ENCODE results near the gene LHX4.

DNA sequence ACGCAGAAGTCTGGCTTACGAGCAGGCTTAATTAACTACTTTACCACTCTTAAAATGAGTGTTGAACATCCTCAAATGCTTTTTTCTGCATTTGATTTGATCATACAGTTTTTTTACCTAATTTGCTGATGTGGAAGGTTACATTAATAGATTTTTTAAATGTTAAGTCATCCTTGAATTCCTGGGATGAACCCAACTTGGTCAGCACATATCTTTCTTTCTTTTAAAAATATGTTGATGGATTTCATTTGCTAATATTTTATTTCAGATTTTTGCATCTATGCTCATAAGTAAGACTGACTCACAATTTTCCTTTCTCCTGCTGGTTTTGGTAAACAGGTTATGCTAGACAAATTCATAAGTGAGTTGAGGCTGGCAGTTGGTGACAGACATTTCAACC, 82.9 kb downstream of the LHX4 start:
- no peak for TF ChIP-seq MAX (IDR thresholded peaks at IDR 0.05)
- TF ChIP-seq POLR2A (IDR thresholded peaks at IDR 0.05; ENCODE audit: control extremely low read depth in 1 of 2, low read depth in 2 of 2, low read length in 2 of 2): no peak
- no peak for TF ChIP-seq CTCF (IDR thresholded peaks at IDR 0.05; ENCODE audit: control extremely low read depth in 1 of 3, insufficient read depth in 1 of 3, low read depth in 1 of 3, low read length in 3 of 3)
- no peak for TF ChIP-seq CREB1 (IDR thresholded peaks at IDR 0.05)
- TF ChIP-seq MAFK (IDR thresholded peaks at IDR 0.05; ENCODE audit: low read depth, low read length): no peak
- no peak for TF ChIP-seq ZNF274 (IDR thresholded peaks at IDR 0.05; ENCODE audit: borderline replicate concordance, extremely low read depth, low read length)
- TF ChIP-seq EZH2 (IDR thresholded peaks at IDR 0.05; ENCODE audit: low read depth, low read length, severe bottlenecking): no peak
- TF ChIP-seq POLR2AphosphoS5 (IDR thresholded peaks at IDR 0.05; ENCODE audit: low read depth, low read length): no peak
- no peak for TF ChIP-seq EP300 (IDR thresholded peaks at IDR 0.05; ENCODE audit: borderline replicate concordance in 1 of 2, low read depth in 2 of 2, low read length in 2 of 2)
- TF ChIP-seq JUN (IDR thresholded peaks at IDR 0.05; ENCODE audit: low read depth, low read length): no peak
- TF ChIP-seq RAD21 (IDR thresholded peaks at IDR 0.05 in 1 of 2, conservative IDR thresholded peaks at IDR 0.05 in 1 of 2; ENCODE audit: low read depth in 2 of 2, low read length in 2 of 2): no peak
- no peak for TF ChIP-seq SIN3A (conservative IDR thresholded peaks at IDR 0.05 in 1 of 2, IDR thresholded peaks at IDR 0.05 in 1 of 2; ENCODE audit: low read depth in 1 of 2, low read length in 2 of 2)
- no peak for TF ChIP-seq KDM4A (IDR thresholded peaks at IDR 0.05; ENCODE audit: low read depth, low read length, severe bottlenecking)
- TF ChIP-seq SRF (IDR thresholded peaks at IDR 0.05; ENCODE audit: low read depth, low read length): no peak

Data from H1 (cell line).